ENCODE data around the gene SPAG8.

The SPAG8 gene

DNA sequence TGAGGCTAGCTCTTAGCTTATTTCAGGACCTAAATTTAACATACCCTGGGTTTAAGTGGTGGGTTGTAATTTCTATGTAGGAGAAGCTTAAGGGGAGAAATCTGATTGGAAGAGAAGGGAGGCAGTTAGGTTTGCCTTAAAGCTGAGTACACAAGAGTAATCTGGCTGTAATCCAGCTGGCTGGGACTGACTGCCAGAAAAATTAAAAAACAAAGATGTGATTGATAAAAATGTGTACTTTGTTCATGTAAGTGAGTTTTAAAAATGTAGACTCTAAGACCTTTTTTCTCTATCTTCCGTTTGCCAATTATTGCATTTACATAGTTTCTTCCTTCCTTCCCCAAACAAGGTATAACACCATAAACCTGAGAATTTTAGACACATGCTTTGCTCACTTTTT, 40.5 kb downstream of the SPAG8 start:
- TF ChIP-seq, protein P1, sequence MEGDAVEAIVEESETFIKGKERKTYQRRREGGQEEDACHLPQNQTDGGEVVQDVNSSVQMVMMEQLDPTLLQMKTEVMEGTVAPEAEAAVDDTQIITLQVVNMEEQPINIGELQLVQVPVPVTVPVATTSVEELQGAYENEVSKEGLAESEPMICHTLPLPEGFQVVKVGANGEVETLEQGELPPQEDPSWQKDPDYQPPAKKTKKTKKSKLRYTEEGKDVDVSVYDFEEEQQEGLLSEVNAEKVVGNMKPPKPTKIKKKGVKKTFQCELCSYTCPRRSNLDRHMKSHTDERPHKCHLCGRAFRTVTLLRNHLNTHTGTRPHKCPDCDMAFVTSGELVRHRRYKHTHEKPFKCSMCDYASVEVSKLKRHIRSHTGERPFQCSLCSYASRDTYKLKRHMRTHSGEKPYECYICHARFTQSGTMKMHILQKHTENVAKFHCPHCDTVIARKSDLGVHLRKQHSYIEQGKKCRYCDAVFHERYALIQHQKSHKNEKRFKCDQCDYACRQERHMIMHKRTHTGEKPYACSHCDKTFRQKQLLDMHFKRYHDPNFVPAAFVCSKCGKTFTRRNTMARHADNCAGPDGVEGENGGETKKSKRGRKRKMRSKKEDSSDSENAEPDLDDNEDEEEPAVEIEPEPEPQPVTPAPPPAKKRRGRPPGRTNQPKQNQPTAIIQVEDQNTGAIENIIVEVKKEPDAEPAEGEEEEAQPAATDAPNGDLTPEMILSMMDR (IDR thresholded peaks at IDR 0.05; ENCODE audit: borderline replicate concordance, control extremely low read depth, extremely low read depth, insufficient read depth, missing control alignments) = no peak
- DNase-seq (ENCODE audit: low spot score) = no peak
- in situ Hi-C loops (cut with MboI; ENCODE audit: low sequenced_read_pairs, unreplicated experiment) = no loop called here

DNA sequence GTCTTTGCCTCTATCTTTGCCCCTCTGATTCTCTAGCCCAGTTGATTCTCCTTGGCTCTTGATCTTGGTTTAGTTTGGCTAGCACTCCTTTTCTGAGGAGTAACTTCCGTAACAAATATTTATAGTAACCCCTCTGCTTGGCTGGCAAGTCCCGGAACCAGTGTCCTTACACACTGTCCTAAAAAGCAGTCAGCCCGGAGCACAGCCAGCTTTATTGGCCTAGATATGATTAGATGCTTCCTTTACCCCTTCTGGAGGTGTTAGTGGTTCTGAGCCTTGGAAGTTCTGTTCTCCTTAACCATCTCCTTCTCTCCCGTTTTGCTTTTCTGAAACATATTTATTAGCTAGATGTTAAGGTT, 41.0 kb downstream of the SPAG8 start:
- in situ Hi-C loops (cut with MboI; ENCODE audit: low sequenced_read_pairs, unreplicated experiment) = no loop called here
- DNase-seq (ENCODE audit: low spot score) = no peak
- TF ChIP-seq, protein P1 (IDR thresholded peaks at IDR 0.05; ENCODE audit: borderline replicate concordance, control extremely low read depth, extremely low read depth, insufficient read depth, missing control alignments) = no peak

DNA sequence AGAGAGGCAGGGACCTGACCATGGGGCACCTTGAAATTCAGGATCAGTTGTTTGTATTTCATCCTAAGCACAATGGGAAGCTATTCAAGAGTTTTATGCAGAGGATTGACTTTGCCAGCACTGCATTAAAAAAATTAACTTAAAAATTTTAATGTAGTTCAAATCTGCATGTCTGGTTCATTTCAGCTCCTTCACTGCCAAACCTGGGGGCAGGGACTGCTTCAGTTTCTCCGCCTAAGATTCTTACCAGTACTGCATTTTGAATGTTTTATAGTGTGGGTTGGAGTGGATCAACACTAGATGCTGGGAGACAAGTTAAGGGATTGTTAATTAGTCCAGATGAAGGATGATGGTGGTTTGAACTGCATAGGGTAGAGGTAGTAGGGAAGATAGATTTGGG, 42.3 kb downstream of the SPAG8 start:
- in situ Hi-C loops (cut with MboI; ENCODE audit: low sequenced_read_pairs, unreplicated experiment) = no loop called here
- DNase-seq (ENCODE audit: low spot score) = no peak
- TF ChIP-seq, protein P1 (IDR thresholded peaks at IDR 0.05; ENCODE audit: borderline replicate concordance, control extremely low read depth, extremely low read depth, insufficient read depth, missing control alignments) = no peak

DNA sequence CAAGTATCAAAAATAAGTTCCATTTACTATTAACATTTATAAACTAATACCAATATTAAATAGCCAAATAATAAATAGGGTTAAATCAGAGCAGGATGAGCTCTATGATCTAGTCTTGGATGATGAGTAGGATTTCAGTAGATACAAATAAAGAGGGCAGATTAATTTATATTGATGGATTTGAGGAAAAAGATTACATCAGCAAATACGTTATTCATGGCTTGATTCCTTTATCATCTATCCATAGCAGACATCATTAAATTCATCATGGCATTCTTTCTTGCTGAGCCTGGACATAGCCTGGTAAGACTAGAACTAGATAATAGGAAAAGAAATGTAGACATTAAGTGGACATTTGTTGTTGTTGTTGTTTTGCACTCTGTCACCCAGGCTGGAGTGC, 44.6 kb downstream of the SPAG8 start:
- TF ChIP-seq, protein P1 (IDR thresholded peaks at IDR 0.05; ENCODE audit: borderline replicate concordance, control extremely low read depth, extremely low read depth, insufficient read depth, missing control alignments) = no peak
- in situ Hi-C loops (cut with MboI; ENCODE audit: low sequenced_read_pairs, unreplicated experiment) = no loop called here
- no peak for DNase-seq (ENCODE audit: low spot score)

DNA sequence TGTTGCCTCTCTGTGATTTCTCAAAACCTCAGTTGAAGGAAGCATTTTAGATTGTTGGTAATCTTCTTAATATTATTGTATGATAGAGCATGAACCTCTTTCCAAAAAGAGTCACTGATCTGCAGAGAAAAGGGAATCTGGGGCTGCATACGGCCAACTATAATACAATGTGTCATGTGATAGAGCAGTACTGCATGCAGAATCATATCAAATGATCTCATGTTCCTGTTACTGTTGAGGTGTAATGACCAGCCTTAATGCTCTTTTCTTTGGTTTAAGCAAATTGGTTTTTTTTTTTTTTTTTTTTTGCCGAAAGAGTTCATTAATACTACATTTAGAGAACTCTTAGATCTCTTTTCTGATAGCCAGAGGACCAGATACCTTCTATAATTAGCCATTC, 45.1 kb downstream of the SPAG8 start:
- in situ Hi-C loops (cut with MboI; ENCODE audit: low sequenced_read_pairs, unreplicated experiment) = no loop called here
- DNase-seq (ENCODE audit: low spot score) = no peak
- TF ChIP-seq, protein P1 (IDR thresholded peaks at IDR 0.05; ENCODE audit: borderline replicate concordance, control extremely low read depth, extremely low read depth, insufficient read depth, missing control alignments) = no peak

DNA sequence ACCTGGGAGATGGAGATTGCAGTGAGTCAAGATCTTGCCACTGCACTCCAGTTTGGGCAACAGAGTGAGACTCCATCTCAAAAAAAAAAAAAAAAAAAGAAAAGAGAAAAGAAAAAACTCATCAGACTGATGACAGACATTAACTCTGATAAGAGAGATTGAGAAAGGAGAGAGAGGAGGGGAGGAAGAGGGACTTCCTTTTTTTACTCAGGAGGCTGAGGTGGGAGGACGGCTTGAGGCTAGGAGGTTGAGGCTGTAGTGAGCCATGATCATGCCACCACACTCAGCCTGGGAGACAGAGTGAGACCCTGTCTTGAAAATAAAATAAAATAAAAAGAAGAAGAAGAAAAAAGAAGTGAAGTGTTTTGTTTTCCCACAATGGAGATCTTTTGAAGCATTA, 48.3 kb downstream of the SPAG8 start:
- in situ Hi-C loops (cut with MboI; ENCODE audit: low sequenced_read_pairs, unreplicated experiment) = no loop called here
- TF ChIP-seq, protein P1 (IDR thresholded peaks at IDR 0.05; ENCODE audit: borderline replicate concordance, control extremely low read depth, extremely low read depth, insufficient read depth, missing control alignments) = no peak
- DNase-seq (ENCODE audit: low spot score) = no peak

DNA sequence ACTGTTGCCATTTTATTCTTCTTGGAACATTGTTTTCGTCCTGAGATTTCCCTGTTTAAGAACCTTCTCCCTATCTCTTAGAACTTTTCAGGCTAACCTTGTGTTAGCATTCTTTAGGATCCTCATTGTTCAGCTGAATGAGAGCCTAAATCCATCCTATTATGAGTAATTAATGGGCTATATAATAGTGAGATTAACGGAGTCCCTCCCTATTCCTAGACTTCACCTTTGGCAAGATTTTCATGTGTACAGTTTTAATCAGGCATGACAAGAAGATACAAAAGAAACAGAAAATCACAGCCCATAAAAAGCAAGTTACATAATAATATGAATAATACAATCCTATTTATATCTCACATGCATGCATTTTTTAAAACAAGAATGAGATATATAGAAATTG, 48.9 kb downstream of the SPAG8 start:
- TF ChIP-seq, protein P1 (IDR thresholded peaks at IDR 0.05; ENCODE audit: borderline replicate concordance, control extremely low read depth, extremely low read depth, insufficient read depth, missing control alignments) = no peak
- in situ Hi-C loops (cut with MboI; ENCODE audit: low sequenced_read_pairs, unreplicated experiment) = no loop called here
- no peak for DNase-seq (ENCODE audit: low spot score)

Measured in GM13976 (cell line).